OCI-LY7 (cell line): ENCODE data around the gene VAMP7. TPM values are rescaled to one million over a fixed set of nuclear protein-coding genes. Genes with fewer than 3 reads are reported as not detected.

Experiments
- BruUV-seq: library from RNA; stranded (reverse); fragments of 400-500 nt; replicated peaks from 2 replicates; lab custom pipeline; 2021; lab: Mats Ljungman, UMichigan
- CTCF ChIA-PET: fragments of 300-600 bp; sonication (Branson Sonifier 250); formaldehyde crosslinking; loops from one replicate; lab custom pipeline; 2022; ENCODE audit warnings: antibody characterized with exemption; ENCODE audit not compliant: unreplicated experiment; lab: Charles Lee
- POLR2A ChIA-PET: fragments of 300-600 bp; sonication (Branson Sonifier 250); formaldehyde crosslinking; loops from one replicate; lab custom pipeline; 2022; ENCODE audit warnings: antibody characterized with exemption; lab: Charles Lee
- DNase-seq: peaks from one replicate; pipeline ENCODE4 v3.0.0-alpha.2; 2015; ENCODE audit warnings: low spot score
- H2AFZ ChIP-seq: fragments of 200-600 bp; sonication (generic), shearing (Covaris generic); 2 replicates; pipeline ENCODE4 v1.6.1; 2014; ENCODE audit warnings: mild to moderate bottlenecking, antibody characterized with exemption, low read length, moderate library complexity
- H3K27ac ChIP-seq: fragments of 200-600 bp; sonication (generic); 2 replicates; pipeline ENCODE4 v1.5.1; 2014; ENCODE audit warnings: mixed run types, low read depth, mild to moderate bottlenecking, moderate library complexity, low read length, inconsistent platforms; ENCODE audit not compliant: poor library complexity, severe bottlenecking
- H3K36me3 ChIP-seq: fragments of 200-600 bp; sonication (generic); 2 replicates; pipeline ENCODE4 v1.6.1; 2014; ENCODE audit warnings: mild to moderate bottlenecking, antibody characterized with exemption, low read length, moderate library complexity, mixed read lengths; ENCODE audit not compliant: insufficient read depth
- H3K4me1 ChIP-seq: fragments of 200-600 bp; sonication (generic); 2 replicates; pipeline ENCODE4 v1.5.1; 2014; ENCODE audit warnings: mild to moderate bottlenecking, low read length; ENCODE audit not compliant: insufficient read depth, poor library complexity, severe bottlenecking
- H3K4me2 ChIP-seq: fragments of 200-600 bp; sonication (generic); 2 replicates; pipeline ENCODE4 v1.6.1; 2014; ENCODE audit warnings: mild to moderate bottlenecking, low read length
- H3K4me3 ChIP-seq: fragments of 200-600 bp; sonication (generic); 2 replicates; pipeline ENCODE4 v1.5.1; 2014; ENCODE audit warnings: mild to moderate bottlenecking, low read depth, low read length; ENCODE audit not compliant: poor library complexity, severe bottlenecking
- H3K79me2 ChIP-seq: fragments of 200-600 bp; sonication (generic); 2 replicates; pipeline ENCODE4 v1.6.1; 2016; ENCODE audit warnings: low read depth, mild to moderate bottlenecking, low read length, moderate library complexity, mixed read lengths; ENCODE audit not compliant: insufficient read depth
- H3K9me2 ChIP-seq: fragments of 200-600 bp; sonication (generic); 2 replicates; pipeline ENCODE4 v1.6.1; 2016; ENCODE audit warnings: mild to moderate bottlenecking, low read length, mixed read lengths; ENCODE audit not compliant: insufficient read depth
- H3K9me3 ChIP-seq: fragments of 200-600 bp; sonication (generic); 2 replicates; pipeline ENCODE4 v1.6.1; 2014; ENCODE audit warnings: mild to moderate bottlenecking, mixed run types, low read length, mixed read lengths
- H4K20me1 ChIP-seq: fragments of 200-600 bp; sonication (generic); 2 replicates; pipeline ENCODE4 v1.6.1; 2014; ENCODE audit warnings: mild to moderate bottlenecking, antibody characterized with exemption, low read length, moderate library complexity, mixed read lengths; ENCODE audit not compliant: insufficient read depth
- CTCF ChIP-seq: fragments of 200-600 bp; sonication (generic); conservative IDR thresholded peaks from 2 replicates; pipeline ENCODE4 v1.5.1; 2014; ENCODE audit warnings: mild to moderate bottlenecking, antibody characterized with exemption, low read length, moderate library complexity, mixed read lengths
- EZH2phosphoT487 ChIP-seq: fragments of 200-600 bp; sonication (generic); IDR thresholded peaks from 2 replicates; pipeline ENCODE4 v1.6.1; 2018; ENCODE audit warnings: low read depth, borderline replicate concordance, mild to moderate bottlenecking, mixed run types, antibody characterized with exemption, low read length, moderate library complexity, mixed read lengths
- intact Hi-C: fragments of 100-400 bp; cut with micrococcal nuclease; formaldehyde crosslinking; loops from one replicate; pipeline ENCODE4 v1.10.0; 2022; ENCODE audit not compliant: unreplicated experiment
- total RNA-seq, 2 experiments: library from RNA; depleted of rRNA in 1 of 2; stranded (reverse); fragments of >200 nt in 1 of 2; shearing (Covaris generic) in 1 of 2; gene quantifications; 2 replicates each; pipeline ENCODE4 v1.2.3, GENCODE V29; 2014 to 2022

VAMP7 gene
- total RNA-seq, 2 experiments from 2014 or later: 19.2 to 32.0 TPM

GRCh38 chrX:155956649-155957048, 75.5 kb downstream of the VAMP7 start:
- intact Hi-C loops: no loop called here
- no peak for DNase-seq
- no peaks in the 10 kb centered on the region for H3K4me1 ChIP-seq
- no peaks in the 10 kb centered on the region for H3K9me2 ChIP-seq
- no TSS peak for BruUV-seq
- H3K4me2 ChIP-seq: no peak overlapping the region
- no peaks in the 10 kb centered on the region for H4K20me1 ChIP-seq
- ChIA-PET POLR2A (no interaction called here), CTCF (no interaction called here)
- H3K36me3 ChIP-seq: no peaks in the 10 kb centered on the region
- no peak overlapping the region for H3K27ac ChIP-seq
- no peak for TF ChIP-seq EZH2phosphoT487
- no peak for TF ChIP-seq CTCF
- H2AFZ ChIP-seq: no peak overlapping the region
- no peak overlapping the region for H3K4me3 ChIP-seq
- H3K79me2 ChIP-seq: no peaks in the 10 kb centered on the region
- H3K9me3 ChIP-seq: no peaks in the 10 kb centered on the region

- Histone ChIP-seq H4K20me1 (no peaks in the 10 kb centered on the region), H3K4me2 (no peak overlapping the region), H2AFZ (no peak overlapping the region), H3K4me1 (no peaks in the 10 kb centered on the region), H3K27ac (no peak overlapping the region), H3K9me3 (no peaks in the 10 kb centered on the region), H3K9me2 (no peaks in the 10 kb centered on the region), H3K79me2 (no peaks in the 10 kb centered on the region), H3K4me3 (no peak overlapping the region), H3K36me3 (no peaks in the 10 kb centered on the region)
- ChIA-PET POLR2A (no interaction called here), CTCF (no interaction called here)
- BruUV-seq: no TSS peak
- no peak for DNase-seq
- intact Hi-C loops: no loop called here
- TF ChIP-seq CTCF: no peak
- no peak for TF ChIP-seq EZH2phosphoT487
Measured at GRCh38 chrX:155957843-155958242, 76.7 kb downstream of the VAMP7 start.

- Histone ChIP-seq H3K4me3 (no peak overlapping the region), H3K4me1 (no peaks in the 10 kb centered on the region), H3K9me2 (no peaks in the 10 kb centered on the region), H3K9me3 (no peaks in the 10 kb centered on the region), H3K36me3 (no peaks in the 10 kb centered on the region), H3K79me2 (no peaks in the 10 kb centered on the region), H3K4me2 (no peak overlapping the region), H2AFZ (no peak overlapping the region), H3K27ac (no peak overlapping the region), H4K20me1 (no peaks in the 10 kb centered on the region)
- no peak for TF ChIP-seq EZH2phosphoT487
- TF ChIP-seq CTCF: no peak
- ChIA-PET CTCF (no interaction called here), POLR2A (no interaction called here)
- BruUV-seq: no TSS peak
- DNase-seq: no peak
- intact Hi-C loops: no loop called here
Measured at GRCh38 chrX:155959018-155959587, 78.0 kb downstream of the VAMP7 start.
